Thyroid gland (tissue), 4 donors: ENCODE results near the gene MICAL3. TPM values are rescaled to one million over a fixed set of nuclear protein-coding genes. Genes with fewer than 3 reads are reported as not detected.
A peak's percentile ranks its signal among the peaks of the same experiment; 100 is the strongest.

Experiments
- DNase-seq, 2 donors: peaks; one replicate each; pipeline ENCODE4 v3.0.0-alpha.2; 2019
- H3K27ac ChIP-seq, 3 donors: fragments of 200-600 bp; sonication (generic); 1 replicate in 2 of 3; 2 replicates in 1 of 3; pipeline ENCODE4 v1.5.1; 2016 to 2019; ENCODE audit warnings: mild to moderate bottlenecking in 1 of 3, moderate library complexity in 1 of 3
- H3K27me3 ChIP-seq: fragments of 200-600 bp; sonication (generic); one replicate; pipeline ENCODE4 v1.5.1; 2019
- H3K36me3 ChIP-seq, 2 donors: fragments of 200-600 bp; sonication (generic); one replicate each; pipeline ENCODE4 v1.5.1; 2016 to 2019
- H3K4me1 ChIP-seq, 2 donors: fragments of 200-600 bp; sonication (generic); one replicate each; pipeline ENCODE4 v1.5.1; 2017 to 2019
- H3K4me3 ChIP-seq, 3 donors: fragments of 200-600 bp; sonication (generic); replicated peaks in 1 of 3; 1 replicate in 2 of 3; 2 replicates in 1 of 3; pipeline ENCODE4 v1.5.1; 2016; ENCODE audit warnings: mild to moderate bottlenecking in 1 of 3
- H3K9me3 ChIP-seq: fragments of 200-600 bp; sonication (generic); one replicate; pipeline ENCODE4 v1.5.1; 2017
- CTCF ChIP-seq, 6 experiments: fragments of 200-600 bp in 3 of 6; fragments of 450-650 bp in 3 of 6; sonication (generic) in 3 of 6; IDR thresholded peaks; one replicate each; pipeline ENCODE4 v1.5.1; 2016 to 2019; ENCODE audit warnings: antibody characterized with exemption in 6 of 6, mild to moderate bottlenecking in 2 of 6, inconsistent platforms in 1 of 6, moderate library complexity in 1 of 6
- POLR2A ChIP-seq, 2 donors: fragments of 450-650 bp; IDR thresholded peaks; one replicate each; pipeline ENCODE4 v1.6.1; 2017; ENCODE audit warnings: antibody characterized with exemption in 2 of 2, mild to moderate bottlenecking in 2 of 2, moderate library complexity in 1 of 2
- WGBS, 2 donors: methylation state at CpG; one replicate each; pipeline ENCODE4 v1.1.5; 2017; 5-methylcytosine and 5-hydroxymethylcytosine counted together
- intact Hi-C: fragments of 100-400 bp; cut with DNase I; formaldehyde crosslinking; loops from one replicate; pipeline ENCODE4 v1.15.1; 2023
- total RNA-seq, 4 donors: library from RNA; depleted of rRNA; stranded (reverse); fragments of >200 nt; gene quantifications; one replicate each; pipeline ENCODE4 v1.2.3, GENCODE V29; 2016

Gene MICAL3
- total RNA-seq, 4 donors from 2014 or later = 31.8 to 53.8 (median 43.6) TPM

GRCh38 chr22:17890245-17890671, 134.1 kb downstream of the MICAL3 start:
- no peak for DNase-seq
- Histone ChIP-seq H3K27me3 (no peaks in the 10 kb centered on the region), H3K4me1 (peaks cover 5 to 7% of the 10 kb centered on the region in 2 donors), H3K27ac (peak overlapping the region in 1 of 3 donors; percentile 23), H3K36me3 (peaks cover 7 to 26% of the 10 kb centered on the region in 2 donors), H3K9me3 (no peaks in the 10 kb centered on the region), H3K4me3 (no peak overlapping the region)
- 94 to 96% methylated on average over 4 of the region's 4 CpGs for WGBS, 2 donors
- TF ChIP-seq POLR2A (IDR thresholded peaks at IDR 0.05) = no peak
- no peak for TF ChIP-seq CTCF (IDR thresholded peaks at IDR 0.05)
- intact Hi-C loops = no loop called here

- DNase-seq = no peak
- Histone ChIP-seq H3K4me3 (no peak overlapping the region), H3K4me1 (peaks cover 14 to 15% of the 10 kb centered on the region in 2 donors), H3K36me3 (peaks cover 5 to 21% of the 10 kb centered on the region in 2 donors), H3K27me3 (no peaks in the 10 kb centered on the region), H3K9me3 (no peaks in the 10 kb centered on the region), H3K27ac (no peak overlapping the region)
- intact Hi-C loops = no loop called here
- WGBS, 2 donors = 73 to 76% methylated on average over 7 of the region's 7 CpGs
- TF ChIP-seq POLR2A (IDR thresholded peaks at IDR 0.05) = no peak
- no peak for TF ChIP-seq CTCF (IDR thresholded peaks at IDR 0.05)
Observed at GRCh38 chr22:17888855-17889254, 135.5 kb downstream of the MICAL3 start.

- TF ChIP-seq POLR2A (IDR thresholded peaks at IDR 0.05) = no peak
- no peak for TF ChIP-seq CTCF (IDR thresholded peaks at IDR 0.05)
Observed at GRCh38 chr22:17888439-17888838, 135.9 kb downstream of the MICAL3 start.

GRCh38 chr22:17884893-17885292, 139.5 kb downstream of the MICAL3 start:
- H3K36me3 ChIP-seq = peaks cover 10 to 20% of the 10 kb centered on the region in 2 donors
- no peak overlapping the region for H3K4me3 ChIP-seq
- intact Hi-C loops = no loop called here
- no peaks in the 10 kb centered on the region for H3K27me3 ChIP-seq
- H3K4me1 ChIP-seq = peaks cover 17% of the 10 kb centered on the region in 2 donors
- H3K9me3 ChIP-seq = no peaks in the 10 kb centered on the region
- 87 to 93% methylated on average over 8 of the region's 8 CpGs for WGBS, 2 donors
- TF ChIP-seq CTCF (IDR thresholded peaks at IDR 0.05) = no peak
- TF ChIP-seq POLR2A (IDR thresholded peaks at IDR 0.05) = no peak
- H3K27ac ChIP-seq = peak overlapping the region; percentile 58 to 81 (median 65)
- no peak for DNase-seq

More at GRCh38 chr22:17888439-17888838, 135.9 kb downstream of the MICAL3 start:
- Histone ChIP-seq H3K27ac (no peak overlapping the region), H3K36me3 (peaks cover 5 to 19% of the 10 kb centered on the region in 2 donors), H3K4me3 (no peak overlapping the region), H3K9me3 (no peaks in the 10 kb centered on the region), H3K4me1 (peaks cover 18 to 19% of the 10 kb centered on the region in 2 donors), H3K27me3 (no peaks in the 10 kb centered on the region)
- DNase-seq = no peak
- intact Hi-C loops = no loop called here
- 92 to 94% methylated on average over 12 of the region's 12 CpGs for WGBS, 2 donors

- H3K27ac ChIP-seq = peak overlapping the region; percentile 58 to 81 (median 65)
- no peaks in the 10 kb centered on the region for H3K27me3 ChIP-seq
- peaks cover 10 to 25% of the 10 kb centered on the region in 2 donors for H3K36me3 ChIP-seq
- WGBS, 2 donors = 32 to 41% methylated on average over 6 of the region's 6 CpGs
- intact Hi-C loops = no loop called here
- peak; percentile 92 to 94 for DNase-seq
- peaks cover 17% of the 10 kb centered on the region in 2 donors for H3K4me1 ChIP-seq
- H3K4me3 ChIP-seq = no peak overlapping the region
- TF ChIP-seq POLR2A (IDR thresholded peaks at IDR 0.05) (no peak), CTCF (IDR thresholded peaks at IDR 0.05) (no peak)
- no peaks in the 10 kb centered on the region for H3K9me3 ChIP-seq
Observed at GRCh38 chr22:17884084-17884483, 140.3 kb downstream of the MICAL3 start.
